ENCODE measurements around the gene MVD. TPM values are rescaled to one million over a fixed set of nuclear protein-coding genes. Genes with fewer than 3 reads are reported as not detected.

MVD gene
- total RNA-seq, 1 donor from 2014 or later, result 71.8 TPM

- DNase-seq (peak; percentile 83), ATAC-seq (peak; percentile 42 to 50)
- H3K9me3 ChIP-seq, result no peaks in the 10 kb centered on the region
- intact Hi-C loops (cut with DNase I), result no loop called here
- peaks cover 12% of the 10 kb centered on the region for H3K36me3 ChIP-seq
- peaks cover 27% of the 10 kb centered on the region for H3K4me1 ChIP-seq
- no peak overlapping the region for H3K4me3 ChIP-seq
- no peak for TF ChIP-seq CTCF (IDR thresholded peaks at IDR 0.05)
- peaks cover 48% of the 10 kb centered on the region for H3K27me3 ChIP-seq (ENCODE audit: low read depth)
- no peak overlapping the region for H3K27ac ChIP-seq
These were observed 23.5 kb downstream of the MVD start for GRCh38 chr16:88639231-88640038.

- no peak for TF ChIP-seq CTCF (IDR thresholded peaks at IDR 0.05)
- peak in 1 of 2 donors; percentile 13 for ATAC-seq
- peaks cover 48% of the 10 kb centered on the region for H3K27me3 ChIP-seq (ENCODE audit: low read depth)
- peaks cover 9% of the 10 kb centered on the region for H3K36me3 ChIP-seq
- no peaks in the 10 kb centered on the region for H3K9me3 ChIP-seq
- H3K4me3 ChIP-seq, result no peak within 1 kb of the TSS
- DNase-seq, result no peak
- peaks cover 34% of the 10 kb centered on the region for H3K4me1 ChIP-seq
- H3K27ac ChIP-seq, result no peak within 1 kb of the TSS
- intact Hi-C loops (cut with DNase I), result no loop called here
These were observed 24.3 kb downstream of the MVD start, which contains the start of gene IL17C for GRCh38 chr16:88638323-88639230. Gene IL17C, plus strand, starts transcription at chr16:88638572. Its CDS starts 70 bp downstream, at chr16:88638642.

GRCh38 chr16:88636488-88637265 is 26.2 kb downstream of the MVD start:
- DNase-seq, result no peak
- Histone ChIP-seq H3K36me3 (peaks cover 22% of the 10 kb centered on the region), H3K4me3 (no peak overlapping the region), H3K4me1 (peaks cover 34% of the 10 kb centered on the region), H3K27ac (no peak overlapping the region), H3K27me3 (ENCODE audit: low read depth) (peaks cover 48% of the 10 kb centered on the region), H3K9me3 (no peaks in the 10 kb centered on the region)
- intact Hi-C loops (cut with DNase I), result no loop called here
- no peak for TF ChIP-seq CTCF (IDR thresholded peaks at IDR 0.05)
- ATAC-seq, result no peak

- peaks cover 31% of the 10 kb centered on the region for H3K36me3 ChIP-seq
- peaks cover 34% of the 10 kb centered on the region for H3K4me1 ChIP-seq
- no peaks in the 10 kb centered on the region for H3K9me3 ChIP-seq
- no peak for ATAC-seq
- intact Hi-C loops (cut with DNase I), result no loop called here
- H3K27ac ChIP-seq, result no peak overlapping the region
- H3K27me3 ChIP-seq (ENCODE audit: low read depth), result peaks cover 46% of the 10 kb centered on the region
- no peak for DNase-seq
- TF ChIP-seq CTCF (IDR thresholded peaks at IDR 0.05), result no peak
- H3K4me3 ChIP-seq, result no peak overlapping the region
These were observed 27.1 kb downstream of the MVD start for GRCh38 chr16:88635671-88636319.

Measured in lower lobe of right lung (tissue), 2 donors.